ENCODE results near the gene DAPK2. TPM values are rescaled to one million over a fixed set of nuclear protein-coding genes. Genes with fewer than 3 reads are reported as not detected.
A peak's percentile ranks its signal among the peaks of the same experiment; 100 is the strongest.

The DAPK2 gene
- total RNA-seq, 4 donors from 2014 or later: 47.4 to 105 (median 78.7) TPM

DNA sequence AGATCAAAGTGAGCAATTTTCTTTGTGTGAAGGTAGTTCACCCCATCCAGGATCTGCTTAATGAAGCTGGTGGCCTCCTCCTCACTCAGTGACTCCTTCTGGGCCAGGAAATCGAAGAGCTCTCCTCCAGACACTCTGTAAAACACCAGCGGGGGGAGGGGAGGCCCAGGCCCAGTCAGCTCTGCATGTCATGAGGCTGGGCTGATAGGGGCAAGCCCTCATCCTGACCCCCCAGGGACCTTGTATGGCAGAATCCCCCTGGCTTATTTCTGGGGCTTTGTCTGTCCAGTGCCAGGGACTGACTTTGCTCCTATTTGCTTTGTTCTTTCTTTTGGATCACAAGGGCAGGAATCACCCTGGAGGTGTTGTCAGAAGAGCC, 74.9 kb downstream of the DAPK2 start:
- Histone ChIP-seq H3K27me3 (no peaks in the 10 kb centered on the region), H3K4me3 (replicated peaks in 1 of 3) (no peak overlapping the region), H3K27ac (peak overlapping the region; percentile 4 to 88 (median 79)), H3K9me3 (no peaks in the 10 kb centered on the region), H3K4me1 (peaks cover 52 to 64% of the 10 kb centered on the region in 2 donors), H3K36me3 (no peaks in the 10 kb centered on the region)
- WGBS, 2 donors: 87 to 100% methylated on average over 1 to 2 of the region's 2 CpGs
- no peak for TF ChIP-seq POLR2A (IDR thresholded peaks at IDR 0.05)
- TF ChIP-seq, protein P1, sequence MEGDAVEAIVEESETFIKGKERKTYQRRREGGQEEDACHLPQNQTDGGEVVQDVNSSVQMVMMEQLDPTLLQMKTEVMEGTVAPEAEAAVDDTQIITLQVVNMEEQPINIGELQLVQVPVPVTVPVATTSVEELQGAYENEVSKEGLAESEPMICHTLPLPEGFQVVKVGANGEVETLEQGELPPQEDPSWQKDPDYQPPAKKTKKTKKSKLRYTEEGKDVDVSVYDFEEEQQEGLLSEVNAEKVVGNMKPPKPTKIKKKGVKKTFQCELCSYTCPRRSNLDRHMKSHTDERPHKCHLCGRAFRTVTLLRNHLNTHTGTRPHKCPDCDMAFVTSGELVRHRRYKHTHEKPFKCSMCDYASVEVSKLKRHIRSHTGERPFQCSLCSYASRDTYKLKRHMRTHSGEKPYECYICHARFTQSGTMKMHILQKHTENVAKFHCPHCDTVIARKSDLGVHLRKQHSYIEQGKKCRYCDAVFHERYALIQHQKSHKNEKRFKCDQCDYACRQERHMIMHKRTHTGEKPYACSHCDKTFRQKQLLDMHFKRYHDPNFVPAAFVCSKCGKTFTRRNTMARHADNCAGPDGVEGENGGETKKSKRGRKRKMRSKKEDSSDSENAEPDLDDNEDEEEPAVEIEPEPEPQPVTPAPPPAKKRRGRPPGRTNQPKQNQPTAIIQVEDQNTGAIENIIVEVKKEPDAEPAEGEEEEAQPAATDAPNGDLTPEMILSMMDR (IDR thresholded peaks at IDR 0.05): no peak
- intact Hi-C loops (cut with DNase I): no loop called here
- no peak for DNase-seq

DNA sequence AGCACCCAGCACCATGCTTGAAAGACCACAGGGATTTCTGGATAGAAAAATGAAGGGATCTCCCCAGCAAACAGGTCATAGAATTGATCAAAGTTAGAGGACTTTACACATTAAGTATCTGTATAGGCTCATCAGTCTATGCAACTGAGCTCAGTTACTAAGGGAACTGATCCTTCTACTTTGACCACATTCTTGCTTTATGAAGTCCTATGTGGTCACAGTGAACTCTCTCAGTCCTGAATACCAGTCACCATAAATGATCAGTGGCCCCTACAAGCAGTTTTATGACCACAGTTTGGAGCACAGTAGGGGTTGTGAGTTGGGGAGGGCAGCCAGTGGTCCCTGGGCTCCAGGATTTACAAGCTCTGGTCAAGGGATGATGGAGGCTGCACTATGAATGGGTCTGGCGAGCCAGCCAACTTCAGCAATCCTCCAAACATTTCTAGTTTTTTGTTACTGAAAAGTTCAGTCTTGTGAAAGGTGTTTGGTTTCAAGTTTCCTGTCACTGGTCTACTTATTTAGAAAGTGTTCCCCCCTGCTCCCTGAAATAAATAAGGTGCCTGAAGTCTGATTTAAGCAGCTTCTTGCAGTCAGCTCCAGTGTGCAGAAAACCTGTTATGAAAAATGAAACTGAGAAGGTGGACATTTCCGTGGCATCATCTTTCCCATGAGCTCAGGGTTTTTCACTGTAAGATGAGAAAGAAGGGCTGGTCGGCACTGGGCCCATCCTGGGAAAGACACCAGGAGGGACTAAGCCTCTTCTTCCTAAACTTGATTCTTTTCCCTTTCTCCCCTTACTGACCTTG, 75.5 kb downstream of the DAPK2 start:
- Histone ChIP-seq H3K4me1 (peaks cover 52 to 64% of the 10 kb centered on the region in 2 donors), H3K27ac (peak overlapping the region; percentile 79 to 88 (median 80)), H3K9me3 (no peaks in the 10 kb centered on the region), H3K27me3 (no peaks in the 10 kb centered on the region), H3K4me3 (replicated peaks in 1 of 3) (no peak overlapping the region), H3K36me3 (no peaks in the 10 kb centered on the region)
- DNase-seq: no peak
- 59 to 86% methylated on average over 3 of the region's 3 CpGs for WGBS, 2 donors
- intact Hi-C loops (cut with DNase I): no loop called here
- TF ChIP-seq POLR2A (IDR thresholded peaks at IDR 0.05): no peak
- TF ChIP-seq, protein P1 (IDR thresholded peaks at IDR 0.05): no peak

GRCh38 chr15:63969652-63970421, 76.4 kb downstream of the DAPK2 start:
- H3K9me3 ChIP-seq: no peaks in the 10 kb centered on the region
- H3K4me3 ChIP-seq (replicated peaks in 1 of 3): no peak overlapping the region
- WGBS, 2 donors: 76 to 82% methylated on average over 2 of the region's 2 CpGs
- TF ChIP-seq POLR2A (IDR thresholded peaks at IDR 0.05): peak in 1 of 2 donors; percentile 30
- TF ChIP-seq, protein P1 (IDR thresholded peaks at IDR 0.05): no peak
- no peaks in the 10 kb centered on the region for H3K36me3 ChIP-seq
- peaks cover 48 to 60% of the 10 kb centered on the region in 2 donors for H3K4me1 ChIP-seq
- intact Hi-C loops (cut with DNase I): no loop called here
- H3K27ac ChIP-seq: peak overlapping the region; percentile 79 to 88 (median 80)
- peak; percentile 90 to 94 for DNase-seq
- no peaks in the 10 kb centered on the region for H3K27me3 ChIP-seq

DNA sequence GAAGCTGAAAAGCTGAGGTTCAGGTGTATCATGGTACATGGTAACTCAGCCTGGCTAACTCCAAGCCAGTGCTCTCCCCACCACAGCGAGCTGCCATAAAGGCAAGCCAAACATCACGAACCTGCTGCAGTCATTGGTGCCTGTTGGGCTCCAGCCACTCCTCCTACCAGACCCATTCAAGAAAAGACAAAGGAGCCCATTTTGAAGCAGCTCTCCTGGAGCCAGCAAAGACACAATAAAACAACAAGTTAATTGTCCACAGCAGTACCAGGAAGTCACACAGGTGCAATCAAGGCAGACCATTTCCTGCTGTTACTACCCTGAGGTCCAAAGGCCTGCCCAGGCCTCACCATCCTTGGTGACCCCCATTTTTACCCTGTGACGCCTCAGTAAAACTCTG, 77.6 kb downstream of the DAPK2 start:
- intact Hi-C loops (cut with DNase I): no loop called here
- Histone ChIP-seq H3K9me3 (no peaks in the 10 kb centered on the region), H3K4me3 (replicated peaks in 1 of 3) (no peak overlapping the region), H3K27ac (peak overlapping the region; percentile 79 to 88 (median 80)), H3K27me3 (no peaks in the 10 kb centered on the region), H3K4me1 (peaks cover 37 to 49% of the 10 kb centered on the region in 2 donors), H3K36me3 (no peaks in the 10 kb centered on the region)
- no peak for TF ChIP-seq POLR2A (IDR thresholded peaks at IDR 0.05)
- TF ChIP-seq, protein P1 (IDR thresholded peaks at IDR 0.05): no peak
- WGBS, 2 donors: 86 to 97% methylated on average over 3 of the region's 3 CpGs
- DNase-seq: no peak
